ENCODE measurements around the gene PPIL1. TPM values are rescaled to one million over a fixed set of nuclear protein-coding genes. Genes with fewer than 3 reads are reported as not detected.
"Not testable (repeated sequence)": the region's sequence is repeated elsewhere in the genome, so short reads cannot be mapped to it uniquely, and the experiment has no call there.

The PPIL1 gene
- total and polyA plus RNA-seq, 5 experiments from 2014 or later: 10.3 to 34.2 (median 27.1) TPM

DNA sequence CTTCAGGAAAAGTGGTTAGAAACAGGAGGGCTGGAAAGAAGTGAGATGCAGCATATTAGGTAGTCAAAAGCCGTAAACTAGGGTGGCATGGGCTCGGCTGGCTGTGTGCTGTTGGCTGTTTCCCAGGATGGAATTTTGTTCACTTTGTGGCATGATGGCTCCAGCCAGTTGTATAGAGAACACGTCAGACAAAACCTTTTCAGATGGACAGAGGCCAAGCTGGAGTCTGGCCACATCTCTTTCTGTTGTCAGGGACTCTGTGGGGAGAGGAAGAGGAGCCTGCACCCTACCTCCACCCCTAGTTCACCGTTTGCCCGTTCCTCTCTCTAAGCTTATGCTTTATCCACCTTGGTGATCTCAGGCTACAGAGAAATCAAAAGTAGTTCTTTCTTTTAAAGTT, 33.2 kb upstream of the PPIL1 start:
- DNase-seq: no peak
- no peaks in the 10 kb centered on the region for H3K9me3 Mint-ChIP-seq
- no peak overlapping the region for H3K4me3 Mint-ChIP-seq
- H3K36me3 Mint-ChIP-seq: peaks cover 0 to 64% (median 27%) of the 10 kb centered on the region in 3 donors
- POLR2A ChIA-PET: no interaction called here
- H3K4me1 Mint-ChIP-seq: peaks cover 16 to 31% (median 19%) of the 10 kb centered on the region in 4 donors
- ATAC-seq: no peak
- peak overlapping the region in 6 of 10 donors; percentile 9 to 63 (median 19) for H3K27ac Mint-ChIP-seq
- H3K27me3 Mint-ChIP-seq: no peaks in the 10 kb centered on the region

DNA sequence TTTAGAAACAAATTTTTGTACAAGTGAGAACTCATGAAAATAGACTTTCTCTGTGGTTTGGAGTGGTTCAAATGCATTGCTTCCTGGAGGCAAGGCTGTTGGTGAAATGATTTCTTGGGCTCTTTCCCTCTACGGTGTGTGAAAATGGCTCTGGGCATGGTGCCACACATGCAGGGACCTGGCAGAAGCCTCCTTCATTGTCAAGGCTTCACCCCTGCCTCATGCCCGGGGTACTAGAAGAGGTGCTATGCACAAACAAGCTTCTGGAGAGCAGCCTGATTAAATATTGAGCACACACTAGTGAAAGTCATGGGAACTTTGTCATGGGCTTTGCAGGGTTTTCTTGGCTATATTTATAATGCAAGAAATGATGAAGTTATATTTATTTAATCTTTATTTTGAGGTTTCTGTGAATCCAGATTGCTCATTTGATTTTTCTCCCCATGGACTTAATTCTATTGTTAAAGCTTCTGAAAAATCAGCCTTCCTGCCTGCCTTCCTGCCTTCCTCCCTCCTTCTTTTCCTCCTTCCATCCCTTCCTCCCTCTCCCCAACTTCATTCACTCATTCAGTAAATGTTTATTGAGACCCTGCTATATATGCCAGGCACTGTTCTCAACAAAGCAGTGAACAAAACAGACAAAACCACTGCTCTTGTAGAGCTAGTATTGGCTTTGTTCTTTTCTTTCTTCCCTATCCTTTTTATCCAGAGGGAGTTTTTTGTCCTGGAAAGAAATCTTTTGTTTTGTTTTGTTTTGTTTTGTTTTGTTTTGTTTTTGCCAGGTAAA, 32.1 kb upstream of the PPIL1 start:
- Mint-ChIP-seq H3K4me3 (no peak overlapping the region), H3K27ac (peak overlapping the region in 6 of 10 donors; percentile 7 to 72 (median 54)), H3K4me1 (peaks cover 6 to 20% (median 11%) of the 10 kb centered on the region in 4 donors), H3K27me3 (no peaks in the 10 kb centered on the region), H3K36me3 (peaks cover 0 to 74% (median 35%) of the 10 kb centered on the region in 3 donors), H3K9me3 (no peaks in the 10 kb centered on the region)
- no peak for DNase-seq
- ATAC-seq: no peak
- POLR2A ChIA-PET: no interaction called here

DNA sequence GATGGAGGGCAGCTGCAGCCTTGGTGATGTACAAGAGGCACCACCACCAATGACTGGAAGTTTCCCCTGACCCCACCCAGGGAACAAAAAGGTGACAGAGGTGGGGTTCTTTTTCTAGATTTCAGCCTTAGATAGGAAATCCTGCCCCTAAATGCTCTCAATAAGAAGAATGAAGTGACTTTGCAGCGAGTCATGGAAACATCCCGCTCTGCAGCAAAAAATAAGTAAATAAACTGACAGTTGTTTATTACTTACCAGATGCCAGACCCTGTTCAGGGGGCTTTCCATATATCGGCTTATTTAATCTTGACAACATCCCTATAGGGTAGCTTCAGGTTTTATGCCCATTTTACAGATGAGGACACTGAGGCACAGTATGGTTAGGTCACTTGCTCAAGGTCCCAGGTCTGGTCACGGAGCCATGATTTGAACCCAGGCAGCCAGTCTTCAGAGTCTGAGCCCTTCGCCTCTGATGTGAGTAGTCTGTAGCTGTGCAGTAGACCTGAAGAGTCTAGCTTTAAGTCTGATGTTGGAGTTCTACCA, 30.3 kb upstream of the PPIL1 start:
- peaks cover 0 to 85% (median 35%) of the 10 kb centered on the region in 3 donors for H3K36me3 Mint-ChIP-seq

DNA sequence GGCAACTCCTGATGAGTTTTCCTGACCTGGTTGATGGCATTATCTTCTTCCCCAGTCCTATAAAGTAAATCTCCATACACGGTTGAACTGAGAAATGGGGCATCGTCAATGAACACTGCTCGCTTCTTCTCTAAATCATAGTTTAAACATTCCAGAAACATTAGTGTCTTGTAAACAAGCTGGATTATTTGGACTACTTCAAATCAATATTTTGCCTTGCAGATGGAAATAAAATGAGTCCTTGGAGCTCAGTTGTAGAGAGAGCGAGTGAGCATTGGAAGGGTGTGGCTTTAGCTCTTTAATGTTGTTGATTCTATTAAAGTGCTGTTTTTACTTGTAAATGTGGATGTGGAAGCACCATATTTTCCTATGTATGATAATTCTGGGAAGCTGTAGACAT, 29.5 kb upstream of the PPIL1 start:
- Mint-ChIP-seq H3K27me3 (no peaks in the 10 kb centered on the region), H3K27ac (no peak overlapping the region), H3K4me1 (peaks cover 2 to 20% (median 9%) of the 10 kb centered on the region in 4 donors), H3K9me3 (no peaks in the 10 kb centered on the region), H3K4me3 (no peak overlapping the region), H3K36me3 (peaks cover 0 to 86% (median 39%) of the 10 kb centered on the region in 3 donors)
- DNase-seq (no peak), ATAC-seq (no peak)
- POLR2A ChIA-PET: no interaction called here

More for the DNA sequence above, 30.3 kb upstream of the PPIL1 start:
- H3K9me3 Mint-ChIP-seq: no peaks in the 10 kb centered on the region
- POLR2A ChIA-PET: interaction anchor here (1.2 kb wide), 1 partner anchor 19 kb away, joined by 4 read pairs; the partner anchor contains the start of gene C6orf89
- DNase-seq: no peak
- H3K27ac Mint-ChIP-seq: peak overlapping the region in 2 of 10 donors; percentile 29
- no peak overlapping the region for H3K4me3 Mint-ChIP-seq
- H3K4me1 Mint-ChIP-seq: peaks cover 2 to 17% (median 8%) of the 10 kb centered on the region in 4 donors
- no peak for ATAC-seq
- no peaks in the 10 kb centered on the region for H3K27me3 Mint-ChIP-seq

DNA sequence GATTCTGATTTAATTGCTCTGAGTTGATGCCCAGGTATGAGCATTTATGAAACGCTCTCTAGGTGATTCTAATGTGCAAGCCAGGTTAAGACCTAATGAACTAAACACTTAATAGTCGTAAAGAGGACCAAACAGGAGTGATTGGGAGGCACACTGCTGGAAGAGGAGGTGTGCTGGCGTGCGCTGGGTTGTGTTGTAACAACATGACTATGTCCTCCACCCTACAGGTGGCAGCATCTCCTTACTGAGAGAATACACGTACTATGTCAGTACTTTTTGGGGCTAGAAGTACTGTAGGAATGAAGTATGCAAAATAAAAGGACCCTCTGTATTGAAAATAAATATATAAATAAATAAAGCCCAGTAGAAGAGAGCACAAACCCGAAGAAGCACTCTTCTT, 23.0 kb upstream of the PPIL1 start:
- Mint-ChIP-seq H3K4me1 (peaks cover 3 to 23% (median 12%) of the 10 kb centered on the region in 4 donors), H3K9me3 (no peaks in the 10 kb centered on the region), H3K4me3 (no peak overlapping the region), H3K36me3 (peaks cover 0 to 78% (median 10%) of the 10 kb centered on the region in 3 donors), H3K27me3 (no peaks in the 10 kb centered on the region), H3K27ac (peak overlapping the region in 3 of 10 donors; percentile 13 to 53 (median 25))
- POLR2A ChIA-PET: interaction anchor here (0.7 kb wide), 2 partner anchors 36 to 110 kb away, joined by 3 to 5 read pairs; no protein-coding TSS in a partner anchor
- ATAC-seq (peak in 1 of 2 donors; percentile 47), DNase-seq (peak in 2 of 10 donors; percentile 11 to 24)

DNA sequence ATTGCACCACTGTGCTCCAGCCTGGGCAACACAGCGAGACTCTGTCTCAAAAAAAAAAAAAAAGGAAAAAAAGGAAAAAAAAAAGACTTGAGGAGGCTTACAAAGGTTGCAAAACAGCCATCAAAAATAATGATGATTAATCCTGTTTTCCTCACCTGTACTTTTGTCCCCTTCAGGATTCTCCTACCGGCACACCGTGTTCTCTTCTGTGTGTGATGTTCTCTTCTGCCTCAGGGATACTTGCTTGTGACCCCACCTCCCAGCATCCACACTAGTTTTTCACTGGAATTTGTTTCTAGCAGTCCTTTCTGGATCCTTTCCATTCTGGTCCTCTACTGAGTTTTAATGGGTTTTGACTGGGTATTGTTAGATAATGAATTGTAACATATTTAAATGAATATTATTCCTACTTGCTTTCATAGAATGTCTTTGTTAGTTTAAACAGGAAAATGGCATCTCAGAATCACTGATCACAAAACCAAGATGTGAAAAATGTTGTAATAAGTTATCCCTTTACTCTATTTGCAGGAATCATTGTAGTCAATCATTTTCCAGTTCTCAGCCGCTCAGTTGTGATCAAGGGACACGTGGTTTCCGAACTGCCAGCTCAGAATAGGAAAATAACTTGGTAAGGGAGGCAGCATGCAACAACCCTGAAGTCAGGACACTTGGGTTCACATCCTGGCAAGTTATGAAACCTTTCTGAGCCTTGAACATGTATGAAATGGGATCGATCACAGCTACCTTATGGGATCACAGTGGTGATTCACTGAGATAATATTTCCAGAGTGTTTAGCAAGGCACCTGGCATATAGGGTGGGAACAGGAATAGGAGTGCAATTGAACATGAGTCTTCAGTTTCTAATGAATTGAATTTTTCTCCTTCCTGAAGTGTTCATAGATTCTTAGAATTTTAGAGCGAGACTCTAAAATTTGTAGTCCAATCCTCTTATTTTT, 19.7 kb upstream of the PPIL1 start:
- DNase-seq: no peak
- peaks cover 0 to 54% (median 6%) of the 10 kb centered on the region in 3 donors for H3K36me3 Mint-ChIP-seq

DNA sequence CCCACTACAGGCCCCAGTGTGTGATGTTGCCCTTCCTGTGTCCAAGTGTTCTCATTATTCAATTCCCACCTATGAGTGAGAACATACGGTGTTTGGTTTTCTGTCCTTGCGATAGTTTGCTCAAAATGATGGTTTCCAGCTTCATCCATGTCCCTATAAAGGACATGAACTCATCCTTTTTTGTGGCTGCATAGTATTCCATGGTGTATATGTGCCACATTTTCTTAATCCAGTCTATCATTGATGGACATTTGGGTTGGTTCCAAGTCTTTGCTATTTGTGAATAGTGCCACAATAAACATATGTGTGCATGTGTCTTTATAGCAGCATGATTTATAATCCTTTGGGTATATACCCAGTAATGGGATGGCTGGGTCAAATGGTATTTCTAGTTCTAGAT, 16.6 kb upstream of the PPIL1 start:
- peaks cover 20 to 54% (median 31%) of the 10 kb centered on the region in 4 donors for H3K4me1 Mint-ChIP-seq
- H3K27ac Mint-ChIP-seq, H3K4me3 Mint-ChIP-seq, ATAC-seq, POLR2A ChIA-PET, H3K27me3 Mint-ChIP-seq, H3K9me3 Mint-ChIP-seq, DNase-seq: not testable (repeated sequence)
- peaks cover 0 to 35% (median 4%) of the 10 kb centered on the region in 3 donors for H3K36me3 Mint-ChIP-seq

More for the DNA sequence above, 19.7 kb upstream of the PPIL1 start:
- H3K4me3 Mint-ChIP-seq: no peak overlapping the region
- H3K27me3 Mint-ChIP-seq: no peaks in the 10 kb centered on the region
- peak overlapping the region in 6 of 10 donors; percentile 10 to 71 (median 54) for H3K27ac Mint-ChIP-seq
- no peaks in the 10 kb centered on the region for H3K9me3 Mint-ChIP-seq
- ATAC-seq: no peak
- POLR2A ChIA-PET: no interaction called here
- H3K4me1 Mint-ChIP-seq: peaks cover 8 to 37% (median 13%) of the 10 kb centered on the region in 4 donors

DNA sequence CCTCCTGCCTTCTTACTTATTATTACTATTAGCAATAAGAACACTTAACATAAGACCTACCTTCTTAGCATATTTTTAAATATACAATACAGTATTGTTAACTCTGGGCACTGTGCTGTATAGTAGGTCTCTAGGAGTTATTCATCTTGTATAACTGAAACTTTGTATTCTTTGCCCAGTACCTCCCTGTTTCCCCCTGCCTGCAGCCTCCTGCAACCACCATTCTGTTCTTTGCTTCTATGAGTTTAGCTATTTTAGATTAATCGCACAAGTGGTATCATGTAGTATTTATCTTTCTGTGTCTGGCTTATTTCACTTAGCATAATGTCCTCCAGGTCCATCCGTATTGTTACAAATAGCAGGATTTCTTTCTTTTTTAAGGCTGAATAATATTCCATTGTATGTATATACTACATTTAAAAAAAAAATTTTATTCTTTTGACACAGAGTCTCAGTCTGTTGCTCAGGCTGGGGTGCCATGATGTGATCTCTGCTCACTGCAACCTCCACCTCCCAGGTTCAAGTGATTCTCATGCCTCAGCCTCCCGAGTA, 15.6 kb upstream of the PPIL1 start:
- Mint-ChIP-seq H3K36me3 (peaks cover 0 to 25% (median 4%) of the 10 kb centered on the region in 3 donors), H3K9me3 (no peaks in the 10 kb centered on the region), H3K27me3 (no peaks in the 10 kb centered on the region), H3K27ac (peak overlapping the region in 2 of 10 donors; percentile 3 to 4), H3K4me1 (peaks cover 21 to 56% (median 35%) of the 10 kb centered on the region in 4 donors), H3K4me3 (no peak overlapping the region)
- ATAC-seq (no peak), DNase-seq (no peak)
- POLR2A ChIA-PET: no interaction called here

DNA sequence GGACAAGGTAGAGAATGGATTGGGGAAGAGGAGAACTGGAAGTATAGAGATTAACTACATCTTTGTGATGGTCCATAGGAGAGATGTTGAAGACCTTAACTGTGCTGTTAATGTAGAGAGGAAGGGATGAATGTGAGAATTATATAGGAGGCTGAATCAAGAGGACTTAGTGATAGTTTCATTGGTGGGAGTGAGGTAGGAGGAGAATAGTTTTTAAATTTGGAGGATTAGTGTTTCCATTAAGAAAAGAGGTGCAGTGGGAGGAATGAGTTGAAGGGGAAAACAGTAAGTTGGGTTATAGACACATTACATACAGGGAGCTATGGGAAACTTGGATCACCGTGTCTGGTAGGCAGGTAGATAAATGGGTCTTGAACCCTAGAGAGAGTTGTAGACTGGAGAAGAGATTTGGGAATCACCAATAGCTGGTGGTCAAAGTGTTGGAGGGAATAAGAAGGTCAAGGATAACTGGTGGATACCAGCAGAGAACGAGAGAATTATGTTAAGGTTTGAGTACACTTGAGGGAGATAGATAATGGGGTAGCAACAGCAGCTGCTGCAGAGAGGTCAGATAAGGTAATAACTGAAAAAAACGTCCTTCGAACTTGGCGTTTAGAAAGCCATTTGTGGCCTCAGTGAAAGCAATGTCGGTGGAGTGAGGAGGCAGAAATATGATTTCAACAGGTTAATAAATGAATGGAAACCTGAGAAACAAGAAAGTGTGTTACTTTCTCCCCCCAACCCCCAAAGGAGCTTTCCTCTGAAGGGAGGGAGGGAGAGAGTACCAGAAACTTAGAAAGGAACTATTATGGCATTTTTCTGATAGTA, 14.3 kb upstream of the PPIL1 start:
- Mint-ChIP-seq H3K27ac (peak overlapping the region in 9 of 10 donors; percentile 5 to 85 (median 32)), H3K4me3 (peak overlapping the region in 1 of 10 donors; percentile 29), H3K27me3 (no peaks in the 10 kb centered on the region), H3K9me3 (no peaks in the 10 kb centered on the region), H3K4me1 (peaks cover 19 to 56% (median 35%) of the 10 kb centered on the region in 4 donors), H3K36me3 (peaks cover 0 to 13% (median 4%) of the 10 kb centered on the region in 3 donors)
- ATAC-seq (no peak), DNase-seq (no peak)
- POLR2A ChIA-PET: interaction anchor here (2.8 kb wide), 1 partner anchor 14 kb away, joined by 9 read pairs; the partner anchor contains the start of gene PPIL1

DNA sequence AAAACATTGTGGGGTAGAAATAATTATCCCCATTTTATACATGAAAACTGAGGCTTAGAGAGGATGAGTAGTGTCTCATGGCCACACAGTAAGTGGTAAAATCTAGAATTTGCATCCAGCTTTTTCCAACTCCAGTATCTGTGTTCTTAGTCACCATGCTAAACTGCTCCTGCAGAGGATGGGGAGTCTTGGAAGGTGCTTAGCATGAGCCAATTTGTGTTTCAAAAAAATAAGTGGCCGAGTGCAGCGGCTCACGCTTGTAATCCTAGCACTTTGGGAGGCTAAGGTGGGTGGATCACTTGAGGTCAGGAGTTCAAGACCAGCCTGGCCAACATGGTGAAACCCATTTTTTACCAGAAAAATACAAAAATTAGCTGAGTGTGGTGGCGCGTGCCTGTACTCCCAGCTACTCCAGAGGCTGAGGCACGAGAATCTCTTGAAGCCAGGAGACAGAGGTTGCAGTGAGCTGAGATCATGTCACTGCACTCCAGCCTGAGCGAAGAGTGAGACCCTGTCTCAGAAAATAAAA, 13.6 kb upstream of the PPIL1 start:
- no peaks in the 10 kb centered on the region for H3K27me3 Mint-ChIP-seq
- peaks cover 0 to 11% (median 4%) of the 10 kb centered on the region in 3 donors for H3K36me3 Mint-ChIP-seq
- no peaks in the 10 kb centered on the region for H3K9me3 Mint-ChIP-seq
- POLR2A ChIA-PET: interaction anchor here (2.8 to 4.6 kb wide), 2 partner anchors 13 to 97 kb away, joined by 9 to 30 read pairs; partner anchors contain the start of genes MTCH1 and PPIL1
- peak overlapping the region in 1 of 10 donors; percentile 11 for H3K4me3 Mint-ChIP-seq
- peaks cover 19 to 54% (median 35%) of the 10 kb centered on the region in 4 donors for H3K4me1 Mint-ChIP-seq
- no peak for DNase-seq
- no peak for ATAC-seq
- peak overlapping the region in 5 of 10 donors; percentile 5 to 48 (median 32) for H3K27ac Mint-ChIP-seq
